Adrenal gland (tissue), 19 donors: ENCODE measurements around the gene CFAP70. TPM values are rescaled to one million over a fixed set of nuclear protein-coding genes. Genes with fewer than 3 reads are reported as not detected.

ENCODE experiments used
- DNase-seq, 7 donors: peaks; one replicate each; pipeline ENCODE4 v3.0.0-alpha.2; 2019 to 2020
- H3K27ac ChIP-seq, 5 donors: fragments of 200-600 bp; sonication (generic) in 4 of 5; 1 replicate in 3 of 5; 2 replicates in 2 of 5; pipeline versions ENCODE4 v1.5.1 to v1.8.0; 2016 to 2020; ENCODE audit warnings: mild to moderate bottlenecking in 1 of 5
- H3K27me3 ChIP-seq: fragments of 200-600 bp; 2 replicates; pipeline ENCODE4 v1.8.0; 2021
- H3K36me3 ChIP-seq, 2 donors: fragments of 200-600 bp; replicated peaks in 1 of 2; 1 replicate in 1 of 2; 2 replicates in 1 of 2; pipeline versions ENCODE4 v1.5.1 to v1.8.0; 2018 to 2022
- H3K4me1 ChIP-seq, 2 donors: fragments of 200-600 bp; replicated peaks in 1 of 2; 1 replicate in 1 of 2; 2 replicates in 1 of 2; pipeline versions ENCODE4 v1.5.1 to v1.8.0; 2018 to 2021
- H3K4me3 ChIP-seq, 4 donors: fragments of 200-600 bp; sonication (generic) in 3 of 4; one replicate each; pipeline ENCODE4 v1.5.1; 2016 to 2018
- H3K9me3 ChIP-seq, 3 donors: fragments of 200-600 bp; sonication (generic) in 1 of 3; replicated peaks in 1 of 3; 1 replicate in 2 of 3; 2 replicates in 1 of 3; pipeline versions ENCODE4 v1.5.1 to v1.8.0; 2016 to 2021
- POLR2A ChIP-seq, 2 donors: fragments of 450-650 bp; IDR thresholded peaks; one replicate each; pipeline ENCODE4 v1.6.1; 2017; ENCODE audit warnings: antibody characterized with exemption in 2 of 2, mild to moderate bottlenecking in 2 of 2, moderate library complexity in 1 of 2
- WGBS, 4 donors: extraction: QIAGEN DNeasy Blood & Tissue Kit in 2 of 4; methylation state at CpG; one replicate each; pipeline versions ENCODE4 v1.1.5 to v1.1.7; 2013 to 2017; 5-methylcytosine and 5-hydroxymethylcytosine counted together
- intact Hi-C, 2 donors: fragments of 100-400 bp; cut with DNase I; formaldehyde crosslinking; loops; one replicate each; pipeline versions ENCODE4 v1.14.1 to v1.15.0; 2022 to 2023
- long read RNA-seq, 10 donors: library from polyadenylated mRNA in 3 of 10; unstranded in 2 of 10; stranded (forward) in 1 of 10; transcript quantifications; one replicate each; pipeline ENCODE4 v2.0.0 and lab custom pipeline, GENCODE V29; 2021 to 2026
- polyA plus RNA-seq, 3 donors: library from polyadenylated mRNA; stranded (reverse); fragments of 200-250 nt in 2 of 3; fragments of 350-450 nt in 1 of 3; fragmentation: Illumina TruSeq in 1 of 3; extraction: RNeasy Lipid Tissue Mini Kit (QIAGEN cat#74804) in 1 of 3; gene quantifications; one replicate each; pipeline ENCODE4 v1.2.3, GENCODE V29; 2013 to 2014
- total RNA-seq, 9 donors: library from RNA; depleted of rRNA in 4 of 9; stranded (reverse); fragments of >200 nt in 4 of 9; fragments of 120-200 nt in 1 of 9; fragmentation: NEBNext Ultra II Directional in 1 of 9; extraction: Animal tissue kit (Norgen Biotek cat#: 25700) in 1 of 9; gene quantifications; one replicate each; pipeline versions ENCODE4 v1.1.0 to v1.2.4, GENCODE V29; 2013 to 2023
- TF ChIP-seq, protein P1 (sequence below), 6 experiments: fragments of 450-650 bp in 4 of 6; fragments of 200-600 bp in 2 of 6; sonication (generic) in 1 of 6; IDR thresholded peaks; 1 replicate in 5 of 6; 2 replicates in 1 of 6; pipeline versions ENCODE4 v1.5.1 to v1.8.0; 2016 to 2021; ENCODE audit warnings: antibody characterized with exemption in 6 of 6, mild to moderate bottlenecking in 2 of 6, moderate library complexity in 1 of 6
- donor health status: healthy with polysubstance abuse.
- donor health status: Bipolar disorder and iron deficiency.
- donor health status: DM: yes; HTN: yes; CAD: no.
- donor health status: DM: no; HTN: no; CAD: no.
- donor health status: DM: no; HTN: no; CAD: no.
- donor health status: DM: yes; HTN: yes; CAD: no.

CFAP70 gene
- total RNA-seq (10 to 100 TPM in 1 of 9 donors, 1 to 10 TPM in 8; 1.6 to 15.5 (median 6.3) TPM), polyA plus RNA-seq (10 to 100 TPM in 2 of 3 donors, 1 to 10 TPM in 1; 4.2 to 43.6 (median 40.8) TPM)
- long read RNA-seq, donor 1, result 0 reads
- long read RNA-seq, donor 2, result 0 reads
- long read RNA-seq, donor 3, result 0 reads
- long read RNA-seq, donor 4, partial matches to known transcripts, result 0 of 2 reads
- long read RNA-seq, donor 4, other reads (novel, unspliced or antisense), result 2 of 2 reads
- long read RNA-seq, donor 5, partial matches to known transcripts, result 1 of 11 reads
- long read RNA-seq, donor 5, other reads (novel, unspliced or antisense), result 10 of 11 reads
- long read RNA-seq, donor 6, partial matches to known transcripts, result 1 of 2 reads
- long read RNA-seq, donor 6, other reads (novel, unspliced or antisense), result 1 of 2 reads
- long read RNA-seq, donor 7, result 0 reads
- long read RNA-seq, donor 8, result 0 reads
- long read RNA-seq, donor 9, result 0 reads
- long read RNA-seq, donor 10, result 0 reads

DNA sequence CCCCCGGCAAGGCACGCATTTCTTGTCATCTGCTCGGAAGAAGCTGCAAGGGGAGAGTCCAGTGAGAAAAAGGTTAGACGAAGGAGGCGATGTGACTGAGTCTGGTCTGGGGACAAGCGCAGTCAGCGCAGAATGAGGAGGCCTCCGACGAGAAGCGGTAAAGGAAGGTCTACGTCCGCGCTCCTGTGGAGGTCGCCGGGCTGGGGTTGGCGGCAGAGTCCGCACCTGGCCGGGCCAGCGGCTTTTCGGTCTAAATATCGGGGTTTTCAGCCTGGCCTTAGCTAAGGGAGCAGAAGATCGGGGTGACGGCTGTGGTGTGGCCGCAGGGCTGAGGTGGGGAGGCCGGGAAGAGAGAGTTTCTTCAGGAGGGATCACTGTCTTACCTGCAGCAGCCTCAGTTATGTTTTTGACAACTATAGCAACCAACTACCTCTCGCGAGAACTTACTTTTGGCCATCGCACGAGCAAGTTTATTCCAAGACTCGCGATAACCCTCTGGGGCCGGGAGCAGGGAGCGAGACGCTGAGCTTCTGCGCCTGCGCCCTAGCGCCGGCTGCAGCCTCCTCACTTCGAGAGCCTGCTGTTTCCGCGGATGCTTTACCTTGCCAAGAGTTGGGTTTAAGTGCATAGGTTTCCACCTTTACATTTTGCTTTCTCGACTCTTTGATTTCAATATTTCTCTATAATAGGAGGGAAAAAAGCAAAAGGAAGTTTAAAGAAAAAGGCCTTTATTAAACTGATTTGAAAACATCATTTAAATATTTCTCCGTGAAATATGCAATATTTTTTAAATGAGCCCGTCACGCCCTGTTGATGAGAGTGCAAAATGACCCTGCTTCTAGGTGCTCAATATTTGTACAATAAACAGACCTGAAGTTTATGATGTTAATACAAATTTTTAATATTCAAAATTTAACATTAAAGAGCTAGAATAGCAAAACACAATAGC lies at the start of gene CFAP70:
CFAP70 (minus strand) TSS at position 534 of the 949 bp plus-strand sequence. CDS start 4,068 bp downstream, outside the sequence.
- intact Hi-C loops, result no loop called here

GRCh38 chr10:73408061-73408460 lies 49.4 kb upstream of the CFAP70 start:
- Histone ChIP-seq H3K36me3 (no peaks in the 10 kb centered on the region), H3K4me1 (peaks cover 15 to 46% of the 10 kb centered on the region in 2 donors), H3K27me3 (no peaks in the 10 kb centered on the region), H3K27ac (no peak overlapping the region), H3K4me3 (no peak overlapping the region), H3K9me3 (no peaks in the 10 kb centered on the region)
- intact Hi-C loops, result no loop called here
- no peak for DNase-seq
- WGBS, 4 donors, result 71 to 84% (median 78%) methylated on average over 5 of the region's 5 CpGs
- TF ChIP-seq POLR2A (IDR thresholded peaks at IDR 0.05), result no peak
- TF ChIP-seq, protein P1, sequence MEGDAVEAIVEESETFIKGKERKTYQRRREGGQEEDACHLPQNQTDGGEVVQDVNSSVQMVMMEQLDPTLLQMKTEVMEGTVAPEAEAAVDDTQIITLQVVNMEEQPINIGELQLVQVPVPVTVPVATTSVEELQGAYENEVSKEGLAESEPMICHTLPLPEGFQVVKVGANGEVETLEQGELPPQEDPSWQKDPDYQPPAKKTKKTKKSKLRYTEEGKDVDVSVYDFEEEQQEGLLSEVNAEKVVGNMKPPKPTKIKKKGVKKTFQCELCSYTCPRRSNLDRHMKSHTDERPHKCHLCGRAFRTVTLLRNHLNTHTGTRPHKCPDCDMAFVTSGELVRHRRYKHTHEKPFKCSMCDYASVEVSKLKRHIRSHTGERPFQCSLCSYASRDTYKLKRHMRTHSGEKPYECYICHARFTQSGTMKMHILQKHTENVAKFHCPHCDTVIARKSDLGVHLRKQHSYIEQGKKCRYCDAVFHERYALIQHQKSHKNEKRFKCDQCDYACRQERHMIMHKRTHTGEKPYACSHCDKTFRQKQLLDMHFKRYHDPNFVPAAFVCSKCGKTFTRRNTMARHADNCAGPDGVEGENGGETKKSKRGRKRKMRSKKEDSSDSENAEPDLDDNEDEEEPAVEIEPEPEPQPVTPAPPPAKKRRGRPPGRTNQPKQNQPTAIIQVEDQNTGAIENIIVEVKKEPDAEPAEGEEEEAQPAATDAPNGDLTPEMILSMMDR (IDR thresholded peaks at IDR 0.05), result no peak

More for the DNA sequence above, at the start of gene CFAP70:
- TF ChIP-seq, protein P1 (IDR thresholded peaks at IDR 0.05), result no peak
- TF ChIP-seq POLR2A (IDR thresholded peaks at IDR 0.05), result peak in 1 of 2 donors; percentile 18
- Histone ChIP-seq H3K4me1 (peaks cover 0 to 12% of the 10 kb centered on the region in 2 donors), H3K9me3 (no peaks in the 10 kb centered on the region), H3K4me3 (peak within 1 kb of the TSS; percentile 43 to 76 (median 59)), H3K27me3 (no peaks in the 10 kb centered on the region), H3K27ac (peak within 1 kb of the TSS in 1 of 5 donors; percentile 18), H3K36me3 (no peaks in the 10 kb centered on the region)
- 0 to 1% (median 1%) methylated on average over 33 to 45 of the region's 45 CpGs for WGBS, 4 donors
- peak; percentile 93 to 98 (median 95) for DNase-seq

- Histone ChIP-seq H3K9me3 (no peaks in the 10 kb centered on the region), H3K4me1 (peaks cover 10 to 44% of the 10 kb centered on the region in 2 donors), H3K27ac (no peak overlapping the region), H3K27me3 (no peaks in the 10 kb centered on the region), H3K4me3 (no peak overlapping the region), H3K36me3 (no peaks in the 10 kb centered on the region)
- TF ChIP-seq POLR2A (IDR thresholded peaks at IDR 0.05), result no peak
- TF ChIP-seq, protein P1 (IDR thresholded peaks at IDR 0.05), result no peak
- DNase-seq, result no peak
- WGBS, 4 donors, result 69 to 83% (median 82%) methylated on average over 1 of the region's 1 CpG
- intact Hi-C loops, result no loop called here
These were observed 48.8 kb upstream of the CFAP70 start for GRCh38 chr10:73407495-73407894.

- peaks cover 3 to 42% of the 10 kb centered on the region in 2 donors for H3K4me1 ChIP-seq
- intact Hi-C loops, result no loop called here
- DNase-seq, result no peak
- H3K36me3 ChIP-seq, result no peaks in the 10 kb centered on the region
- TF ChIP-seq POLR2A (IDR thresholded peaks at IDR 0.05), result no peak
- TF ChIP-seq, protein P1 (IDR thresholded peaks at IDR 0.05), result no peak
- no peak overlapping the region for H3K4me3 ChIP-seq
- no peak overlapping the region for H3K27ac ChIP-seq
- WGBS, 4 donors, result 80 to 83% (median 82%) methylated on average over 5 of the region's 5 CpGs
- H3K27me3 ChIP-seq, result no peaks in the 10 kb centered on the region
- H3K9me3 ChIP-seq, result no peaks in the 10 kb centered on the region
These were observed 48.2 kb upstream of the CFAP70 start for GRCh38 chr10:73406846-73407245.
